ACHN (cell line): ENCODE measurements around the gene KLHDC3.
A peak's percentile ranks its signal among the peaks of the same experiment; 100 is the strongest.

Experiments
- DNase-seq: peaks from one replicate; pipeline ENCODE4 v3.0.0-alpha.2; 2015
- in situ Hi-C: cut with HindIII; loops from 2 replicates; pipeline ENCODE4 v1.10.0; 2017; ENCODE audit warnings: low sequenced_read_pairs, low pct_ligation_motif_present, low pct_unique_long_range_greater_than_20kb

The KLHDC3 gene

GRCh38 chr6:43047998-43048397 is 33.9 kb downstream of the KLHDC3 start:
- no peak for DNase-seq
- in situ Hi-C loops: no loop called here

- DNase-seq: no peak
- in situ Hi-C loops: no loop called here
These were observed 36.9 kb downstream of the KLHDC3 start for GRCh38 chr6:43050981-43051380.

DNA sequence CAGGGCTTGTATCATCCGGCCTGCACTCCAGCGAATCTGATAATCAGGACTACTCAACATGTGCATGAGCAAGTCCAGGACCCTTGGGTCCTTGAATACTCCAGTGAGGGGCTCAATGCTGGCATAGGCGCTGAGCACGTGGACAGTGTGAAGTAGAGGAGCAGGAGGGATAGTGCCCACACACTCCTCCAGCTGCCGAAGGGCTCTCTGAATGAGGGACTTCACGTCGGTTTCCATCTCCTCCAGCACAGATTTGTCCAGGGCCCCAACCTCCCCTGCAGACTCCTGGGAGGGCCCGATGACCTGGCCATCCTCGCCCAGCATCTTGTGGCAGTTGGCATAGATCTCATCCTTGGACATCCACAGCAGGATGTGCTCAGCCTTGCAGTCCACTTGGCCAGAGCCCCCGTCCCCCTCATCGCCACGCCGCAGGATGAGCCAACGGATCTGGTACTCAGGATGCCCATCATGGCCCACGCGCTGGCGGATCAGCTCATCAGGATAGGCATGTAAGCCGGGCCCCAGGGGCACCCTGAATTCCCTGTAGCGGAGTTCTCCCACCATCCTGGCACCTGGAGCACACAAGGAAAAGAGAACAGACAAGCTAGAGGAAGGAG is 38.3 kb downstream of the KLHDC3 start:
- no peak for DNase-seq
- in situ Hi-C loops: no loop called here

GRCh38 chr6:43052842-43053544 is 38.9 kb downstream of the KLHDC3 start:
- in situ Hi-C loops: no loop called here
- peak; percentile 26 for DNase-seq

GRCh38 chr6:43053545-43054205 is 39.6 kb downstream of the KLHDC3 start, which contains the start of gene CUL7:
CUL7 (minus strand) TSS chr6:43053851; CDS start chr6:43052788, 1,063 bp downstream.
- in situ Hi-C loops: no loop called here
- peak; percentile 94 for DNase-seq

GRCh38 chr6:43054206-43054943 is 40.3 kb downstream of the KLHDC3 start:
- in situ Hi-C loops: no loop called here
- DNase-seq: no peak

DNA sequence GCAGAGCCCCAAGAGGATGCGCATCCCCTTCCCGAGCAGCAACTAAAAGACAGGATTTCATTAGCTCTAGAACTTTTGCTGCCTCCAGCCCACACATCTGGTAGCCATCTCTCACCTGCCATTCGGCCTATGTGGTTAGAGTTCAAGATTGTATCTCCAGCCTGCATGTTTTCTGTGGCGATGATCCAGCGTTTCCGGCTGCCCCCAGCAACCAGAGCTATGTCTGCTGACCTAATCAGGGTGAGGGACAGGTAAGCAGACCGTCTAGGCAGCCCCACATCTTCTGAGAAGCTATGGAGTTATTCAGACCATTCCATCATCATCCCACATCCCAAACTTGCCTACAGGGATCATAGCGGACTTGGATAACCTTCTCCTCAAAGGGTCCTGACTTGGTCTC is 41.9 kb downstream of the KLHDC3 start:
- in situ Hi-C loops: no loop called here
- no peak for DNase-seq

DNA sequence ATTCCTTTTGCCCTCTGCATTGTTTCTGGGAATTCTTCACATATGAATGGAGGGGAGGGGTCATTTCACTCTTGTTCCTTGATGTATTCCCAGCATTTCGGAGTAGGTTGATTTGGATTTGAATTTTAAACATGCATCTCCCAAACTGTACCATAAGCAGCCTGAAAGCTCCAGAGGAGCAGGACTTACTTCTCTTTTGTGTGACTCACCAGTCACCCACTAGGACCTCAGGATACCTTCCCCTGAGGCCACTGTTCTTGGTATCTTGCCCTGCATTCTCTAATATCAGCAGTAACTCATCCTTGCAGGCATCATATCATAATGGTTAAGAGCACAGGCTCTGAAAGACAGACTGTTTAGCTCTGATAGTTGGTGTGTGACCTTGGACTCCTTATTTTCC is 44.5 kb downstream of the KLHDC3 start:
- no peak for DNase-seq
- in situ Hi-C loops: no loop called here

DNA sequence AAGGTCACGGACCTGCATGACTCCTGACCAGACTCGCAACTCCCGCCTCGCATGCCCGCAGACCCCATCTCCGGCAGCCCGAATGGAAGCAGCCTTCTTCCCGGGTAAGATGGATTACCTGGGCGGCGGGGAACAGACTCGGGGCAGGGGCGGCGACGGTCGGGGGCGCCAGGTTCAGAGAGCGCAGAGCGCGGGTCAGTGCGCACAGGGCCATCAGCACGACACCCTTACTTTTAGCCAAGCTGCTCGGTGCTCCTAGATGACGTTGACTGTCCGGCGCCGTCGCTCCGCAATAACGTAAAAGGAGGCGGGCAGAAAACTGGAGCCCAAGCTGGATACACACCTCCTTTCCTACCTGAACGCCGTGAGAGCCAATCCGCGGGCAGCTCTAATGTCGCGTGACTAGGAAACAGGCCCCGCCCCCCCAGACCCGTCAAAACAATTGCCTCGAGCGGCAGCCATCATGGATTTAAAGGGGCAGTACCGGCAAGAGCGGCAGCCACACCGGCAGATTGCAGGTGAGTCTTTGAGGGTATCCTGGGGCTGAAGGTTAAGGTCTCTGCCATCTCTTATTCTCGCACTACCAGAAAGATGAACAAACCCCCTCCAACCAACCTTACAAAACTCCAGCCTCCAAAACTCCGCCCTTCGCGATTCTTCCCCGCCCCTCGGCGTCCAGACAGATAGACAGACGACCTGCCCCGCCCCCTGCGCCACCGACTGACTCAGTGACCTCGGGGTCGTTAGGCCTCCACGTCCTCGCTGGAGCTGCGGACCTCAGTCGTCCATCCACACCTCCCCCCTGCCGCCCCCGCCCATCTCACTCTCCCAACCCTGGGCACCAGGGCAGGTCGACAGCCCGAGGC is 45.4 kb downstream of the KLHDC3 start, which contains the start of the genes KLC4 and MRPL2:
Gene KLC4 (plus strand): TSS at position 464 of the 866 bp plus-strand sequence. CDS start 1,705 bp downstream, outside the sequence.
Gene MRPL2 (minus strand): TSS at position 267 of the 866 bp plus-strand sequence. CDS start 53 bp downstream, at position 214.
- in situ Hi-C loops: no loop called here
- peak; percentile 98 for DNase-seq

GRCh38 chr6:43060034-43060754 is 46.1 kb downstream of the KLHDC3 start:
- DNase-seq: peak; percentile 25
- in situ Hi-C loops: no loop called here

DNA sequence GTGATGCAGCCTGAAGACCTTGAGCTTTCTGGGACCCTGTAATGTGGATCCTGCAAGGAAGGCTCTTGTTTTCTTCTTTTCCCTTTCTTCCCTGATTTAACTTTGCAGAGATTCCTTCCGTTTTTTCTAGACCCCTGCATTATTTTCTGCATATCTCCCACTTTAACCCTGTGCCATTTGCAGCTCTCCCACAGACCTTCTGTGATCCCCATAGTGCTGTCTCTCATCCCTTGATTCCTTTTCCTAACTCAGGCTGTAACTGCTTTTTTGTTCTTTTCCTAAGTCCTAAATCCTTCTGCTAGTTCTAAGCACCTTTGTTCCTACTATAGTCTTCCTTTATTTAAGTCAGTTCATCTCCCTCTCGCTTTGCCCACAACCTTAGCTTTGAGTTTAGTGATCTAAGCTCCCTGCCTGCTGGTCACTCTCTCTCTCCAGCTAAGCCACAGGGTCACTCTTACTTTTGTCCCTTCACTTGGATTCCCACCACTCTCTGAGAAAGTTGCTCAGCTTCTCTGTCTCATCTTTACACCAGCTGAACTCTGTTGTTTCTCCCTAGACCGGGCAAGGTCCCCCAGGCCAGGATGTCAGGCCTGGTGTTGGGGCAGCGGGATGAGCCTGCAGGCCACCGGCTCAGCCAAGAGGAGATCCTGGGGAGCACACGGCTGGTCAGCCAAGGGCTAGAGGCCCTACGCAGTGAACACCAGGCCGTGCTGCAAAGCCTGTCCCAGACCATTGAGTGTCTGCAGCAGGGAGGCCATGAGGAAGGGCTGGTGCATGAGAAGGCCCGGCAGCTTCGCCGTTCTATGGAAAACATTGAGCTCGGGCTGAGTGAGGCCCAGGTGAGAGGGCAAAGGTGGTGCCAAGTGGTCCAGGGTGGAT is 46.9 kb downstream of the KLHDC3 start:
- no peak for DNase-seq
- in situ Hi-C loops: no loop called here

DNA sequence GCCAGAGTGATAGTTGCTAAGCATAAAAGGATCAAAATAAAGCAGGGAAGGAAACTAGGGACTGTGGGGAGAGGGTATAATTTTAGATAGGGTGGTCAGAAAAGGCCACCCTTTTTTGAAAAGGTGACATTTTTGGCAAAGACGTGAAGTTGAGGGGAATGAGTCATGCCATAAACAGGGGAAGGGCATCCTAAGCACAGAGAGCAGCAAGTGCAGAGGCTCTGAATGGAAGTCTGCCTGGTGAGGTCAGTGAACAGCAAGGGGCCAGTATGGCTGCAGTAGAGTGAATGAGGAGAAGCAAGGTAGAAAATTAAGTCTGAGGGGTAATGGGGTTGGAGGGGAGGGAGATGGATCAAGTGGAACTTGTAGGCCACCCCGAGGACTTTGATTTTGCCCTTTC is 47.8 kb downstream of the KLHDC3 start:
- no peak for DNase-seq
- in situ Hi-C loops: no loop called here

- DNase-seq: no peak
- in situ Hi-C loops: no loop called here
These were observed 48.8 kb downstream of the KLHDC3 start for GRCh38 chr6:43062818-43063217.

- peak; percentile 54 for DNase-seq
- in situ Hi-C loops: no loop called here
These were observed 56.1 kb downstream of the KLHDC3 start for GRCh38 chr6:43070028-43070632.
